GM23338 (cell line): Measurements from ENCODE around the gene ARHGEF1. TPM values are rescaled to one million over a fixed set of nuclear protein-coding genes. Genes with fewer than 3 reads are reported as not detected.

Source experiments
- ATAC-seq: fragments of 200-7000 bp; cut with Tn5 transposase; 3 replicates; pipeline ENCODE4 v1.9.1; 2020
- DNase-seq: peaks from one replicate; pipeline ENCODE4 v3.0.0-alpha.2; 2015; ENCODE audit warnings: low spot score
- H2AFZ ChIP-seq: fragments of 200-600 bp; sonication (generic); 2 replicates; pipeline ENCODE4 v1.8.0; 2016; ENCODE audit warnings: antibody characterized with exemption, mild to moderate bottlenecking, moderate library complexity
- H3F3A ChIP-seq: fragments of 200-600 bp; sonication (generic); replicated peaks from 2 replicates; pipeline ENCODE4 v1.8.0; 2017; ENCODE audit warnings: antibody characterized with exemption, mixed run types, low read depth
- H3K27ac ChIP-seq: fragments of 200-600 bp; sonication (generic); 2 replicates; pipeline ENCODE4 v1.6.1; 2016; ENCODE audit warnings: low read depth
- H3K27me3 ChIP-seq: fragments of 200-600 bp; sonication (generic); 2 replicates; pipeline ENCODE4 v1.8.0; 2016; ENCODE audit warnings: mild to moderate bottlenecking, mixed run types, moderate library complexity; ENCODE audit not compliant: insufficient read depth
- H3K36me3 ChIP-seq: fragments of 200-600 bp; sonication (generic); 2 replicates; pipeline ENCODE4 v1.8.0; 2016; ENCODE audit warnings: mild to moderate bottlenecking; ENCODE audit not compliant: insufficient read depth
- H3K4me1 ChIP-seq: fragments of 200-600 bp; sonication (generic); 2 replicates; pipeline ENCODE4 v1.8.0; 2016; ENCODE audit warnings: mild to moderate bottlenecking, moderate library complexity; ENCODE audit not compliant: insufficient read depth
- H3K4me2 ChIP-seq: fragments of 200-600 bp; sonication (generic); 2 replicates; pipeline ENCODE4 v1.7.1; 2017; ENCODE audit warnings: mixed run types
- H3K4me3 ChIP-seq: fragments of 200-600 bp; sonication (generic); 2 replicates; pipeline ENCODE4 v1.6.1; 2016; ENCODE audit warnings: mixed run types
- H3K79me2 ChIP-seq: fragments of 200-600 bp; sonication (generic); replicated peaks from 2 replicates; pipeline ENCODE4 v1.8.0; 2017; ENCODE audit warnings: mild to moderate bottlenecking; ENCODE audit not compliant: insufficient read depth
- H3K9me2 ChIP-seq: fragments of 200-600 bp; sonication (generic); 2 replicates; pipeline ENCODE4 v1.8.0; 2017; ENCODE audit not compliant: insufficient read depth
- H4K20me1 ChIP-seq: fragments of 200-600 bp; sonication (generic); replicated peaks from 2 replicates; pipeline ENCODE4 v1.8.0; 2017; ENCODE audit warnings: mild to moderate bottlenecking; ENCODE audit not compliant: insufficient read depth
- H3K27ac Mint-ChIP-seq: 2 replicates; pipeline ENCODE4 v1.8.0; 2020; ENCODE audit warnings: inconsistent platforms, mild to moderate bottlenecking, moderate library complexity, mixed read lengths
- H3K27me3 Mint-ChIP-seq: 3 replicates; pipeline ENCODE4 v1.8.0; 2022; ENCODE audit warnings: low read depth, mild to moderate bottlenecking, moderate library complexity, mixed read lengths, inconsistent platforms; ENCODE audit not compliant: insufficient read depth, poor library complexity
- H3K36me3 Mint-ChIP-seq: 3 replicates; pipeline ENCODE4 v1.8.0; 2021; ENCODE audit warnings: low read depth, mild to moderate bottlenecking, inconsistent platforms, moderate library complexity, mixed read lengths
- H3K4me1 Mint-ChIP-seq: 3 replicates; pipeline ENCODE4 v1.8.0; 2020; ENCODE audit warnings: mild to moderate bottlenecking, inconsistent platforms, mixed read lengths
- H3K4me3 Mint-ChIP-seq: 3 replicates; pipeline ENCODE4 v1.8.0; 2021; ENCODE audit warnings: moderate library complexity, mild to moderate bottlenecking, inconsistent platforms, mixed read lengths
- H3K9me3 Mint-ChIP-seq: 3 replicates; pipeline ENCODE4 v1.8.0; 2020; ENCODE audit warnings: moderate library complexity, mild to moderate bottlenecking, inconsistent platforms, mixed read lengths
- CREB1 ChIP-seq: fragments of 250-450 bp; sonication (Bioruptor Pico); IDR thresholded peaks from 2 replicates; pipeline ENCODE4 v1.5.0; 2020; ENCODE audit warnings: low read depth, mild to moderate bottlenecking, moderate library complexity
- CTCF ChIP-seq, 2 experiments: fragments of 200-600 bp in 1 of 2; sonication (generic) in 1 of 2; conservative IDR thresholded peaks; 2 replicates each; pipeline versions ENCODE4 v1.5.1 to v1.6.1; 2016 to 2017; ENCODE audit warnings: antibody characterized with exemption in 2 of 2, low read depth in 2 of 2, mild to moderate bottlenecking in 2 of 2, moderate library complexity in 1 of 2
- ETS1 ChIP-seq: IDR thresholded peaks from 2 replicates; pipeline ENCODE4 v1.6.1; 2016; ENCODE audit warnings: antibody characterized with exemption
- EZH2 ChIP-seq: fragments of 200-600 bp; sonication (generic); IDR thresholded peaks from one replicate; pipeline ENCODE4 v1.8.0; 2017; ENCODE audit warnings: antibody characterized with exemption, mild to moderate bottlenecking, low read depth; ENCODE audit not compliant: unreplicated experiment
- EZH2phosphoT487 ChIP-seq: fragments of 200-600 bp; sonication (generic); IDR thresholded peaks from one replicate; pipeline ENCODE4 v1.8.1; 2018; ENCODE audit warnings: antibody characterized with exemption; ENCODE audit not compliant: unreplicated experiment
- JUNB ChIP-seq: IDR thresholded peaks from one replicate; pipeline ENCODE4 v1.6.1; 2016; ENCODE audit warnings: antibody characterized with exemption; ENCODE audit not compliant: unreplicated experiment
- NANOG ChIP-seq: IDR thresholded peaks from 2 replicates; pipeline ENCODE4 v1.6.1; 2016; ENCODE audit warnings: antibody characterized with exemption, borderline replicate concordance
- POLR2AphosphoS5 ChIP-seq: IDR thresholded peaks from 2 replicates; pipeline ENCODE4 v1.6.1; 2016; ENCODE audit warnings: antibody characterized with exemption, low read depth
- ZNF331 ChIP-seq: fragments of 250-450 bp; sonication (Bioruptor Pico); IDR thresholded peaks from 2 replicates; pipeline ENCODE4 v1.5.0; 2020; ENCODE audit warnings: low read depth, mild to moderate bottlenecking, moderate library complexity
- ZNF462 ChIP-seq: fragments of 250-450 bp; sonication (Bioruptor Pico); IDR thresholded peaks from 2 replicates; pipeline ENCODE4 v1.5.0; 2020; ENCODE audit warnings: mild to moderate bottlenecking, moderate library complexity
- polyA plus RNA-seq: library from polyadenylated mRNA; unstranded; fragments of >200 nt; fragmentation: Nextera tagmentation; extraction: Ambion mirVana; gene quantifications from 2 replicates; pipeline ENCODE4 v1.2.1, GENCODE V29; 2016
- total RNA-seq: library from RNA; depleted of rRNA; stranded (reverse); fragments of >200 nt; shearing (Covaris generic); gene quantifications from 2 replicates; pipeline ENCODE4 v1.2.3, GENCODE V29; 2014

The ARHGEF1 gene
- total and polyA plus RNA-seq, 2 experiments from 2014 or later, result 41.3 to 44.7 TPM

- DNase-seq (peak; percentile 77), ATAC-seq (peak; percentile 45)
- Histone ChIP-seq H3K36me3 (no peaks in the 10 kb centered on the region), H3K27me3 (peaks cover 69% of the 10 kb centered on the region), H3K4me2 (peak overlapping the region; percentile 87), H3K27ac (no peak overlapping the region), H2AFZ (peak overlapping the region; percentile 94), H3K9me2 (no peaks in the 10 kb centered on the region), H3K4me1 (peaks cover 5% of the 10 kb centered on the region; the same call in 1 of the 2 replicates), H3F3A (peaks cover 4% of the 10 kb centered on the region; the same call in 1 of the 2 replicates), H3K79me2 (no peaks in the 10 kb centered on the region), H3K4me3 (peak overlapping the region; percentile 66), H4K20me1 (0 out of 2 replicates have a peak, but pooled peaks cover 4% of the 10 kb centered on the region)
- Mint-ChIP-seq H3K9me3 (peaks cover 8% of the 10 kb centered on the region; the same call in 2 of the 3 replicates), H3K36me3 (peaks cover 3% of the 10 kb centered on the region; the same call in 1 of the 3 replicates), H3K27ac (no peak overlapping the region), H3K4me1 (peaks cover 11% of the 10 kb centered on the region), H3K27me3 (peaks cover 32% of the 10 kb centered on the region), H3K4me3 (peak overlapping the region; percentile 85)
- no peak for TF ChIP-seq EZH2phosphoT487
- no peak for TF ChIP-seq ZNF331
- TF ChIP-seq JUNB, result no peak
- TF ChIP-seq ETS1, result 0 out of 2 replicates have a peak, but pooled peaks have one; percentile 13
- no peak for TF ChIP-seq ZNF462
- peak; percentile 55 for TF ChIP-seq EZH2
- no peak for TF ChIP-seq NANOG
- no peak for TF ChIP-seq POLR2AphosphoS5
- TF ChIP-seq CTCF (conservative IDR thresholded peaks at IDR 0.05; ENCODE audit: low read depth in 2 of 2), result no peak
- no peak for TF ChIP-seq CREB1 (CRISPR knock-in tag)
These were observed 57.1 kb downstream of the ARHGEF1 start for GRCh38 chr19:41939861-41940730.
